NCI-H82 treated with DMSO at 0.1 percent for 48 hours (cell line): ENCODE results near the gene AVEN.

Experiments used
- DNase-seq: peaks from one replicate; lab custom pipeline; 2025; ENCODE audit not compliant: unreplicated experiment; lab: John Stamatoyannopoulos, UW

The AVEN gene

GRCh38 chr15:33987444-33987843 is 51.6 kb downstream of the AVEN start:
- no peak for DNase-seq

GRCh38 chr15:33985751-33986150 is 53.3 kb downstream of the AVEN start:
- DNase-seq: no peak

GRCh38 chr15:33985287-33985686 is 53.7 kb downstream of the AVEN start:
- DNase-seq: no peak

GRCh38 chr15:33982516-33982915 is 56.5 kb downstream of the AVEN start:
- DNase-seq: no peak

GRCh38 chr15:33980159-33980558 is 58.8 kb downstream of the AVEN start:
- DNase-seq: no peak

GRCh38 chr15:33975022-33975565 is 63.9 kb downstream of the AVEN start:
- DNase-seq: no peak

- DNase-seq: no peak
Observed at GRCh38 chr15:33971811-33972210, 67.2 kb downstream of the AVEN start.

GRCh38 chr15:33968821-33969220 is 70.2 kb downstream of the AVEN start:
- peak; percentile 61 for DNase-seq

GRCh38 chr15:33968224-33968623 is 70.8 kb downstream of the AVEN start, which contains the start of gene CHRM5:
TSS of gene CHRM5 (plus strand) at chr15:33968497. CDS start at chr15:34062718, 94,221 bp downstream.
- peak; percentile 41 for DNase-seq

- DNase-seq: no peak
Observed at GRCh38 chr15:33964665-33965040, 74.4 kb downstream of the AVEN start.

GRCh38 chr15:33963831-33964664 is 75.0 kb downstream of the AVEN start:
- DNase-seq: peak; percentile 23

- no peak for DNase-seq
Observed at GRCh38 chr15:33960549-33960935, 78.5 kb downstream of the AVEN start.

GRCh38 chr15:33959844-33960548 is 79.0 kb downstream of the AVEN start:
- no peak for DNase-seq

- DNase-seq: no peak
Observed at GRCh38 chr15:33956397-33956796, 82.6 kb downstream of the AVEN start.

GRCh38 chr15:33955945-33956344 is 83.1 kb downstream of the AVEN start:
- no peak for DNase-seq

GRCh38 chr15:33946152-33946551 is 92.9 kb downstream of the AVEN start:
- DNase-seq: no peak

- no peak for DNase-seq
Observed at GRCh38 chr15:33941279-33942063, 97.5 kb downstream of the AVEN start.

GRCh38 chr15:33934921-33935320 is 104.1 kb downstream of the AVEN start:
- no peak for DNase-seq

GRCh38 chr15:33934396-33934795 is 104.6 kb downstream of the AVEN start:
- DNase-seq: no peak

- no peak for DNase-seq
Observed at GRCh38 chr15:33932734-33933133, 106.3 kb downstream of the AVEN start.

GRCh38 chr15:33926260-33926659 is 112.7 kb downstream of the AVEN start:
- DNase-seq: no peak
